ENCODE data around the gene MRGPRF. TPM values are rescaled to one million over a fixed set of nuclear protein-coding genes. Genes with fewer than 3 reads are reported as not detected.

The MRGPRF gene
- polyA plus RNA-seq (2013, experiment 1 of 4) = 8.2 TPM
- 8.1 TPM for polyA plus RNA-seq (2013, experiment 2 of 4)
- polyA plus RNA-seq (2013, experiment 3 of 4) = 7.0 TPM
- 6.9 TPM for polyA plus RNA-seq (2013, experiment 4 of 4)

- H3K27ac ChIP-seq (ENCODE audit: insufficient read depth, low read depth, low read length, poor library complexity, severe bottlenecking) = no peak within 1 kb of the TSS
- H3K9me3 ChIP-seq (ENCODE audit: control insufficient read depth, low read length) = no peaks in the 10 kb centered on the region
- WGBS, 2 experiments = 3% methylated on average over 41 to 43 of the region's 43 CpGs
- H3K4me1 ChIP-seq (ENCODE audit: control insufficient read depth, insufficient read depth, low read length) = peaks cover 42% of the 10 kb centered on the region
- H3K27me3 ChIP-seq (ENCODE audit: control insufficient read depth, insufficient read depth, low read length, poor library complexity, severe bottlenecking) = peaks cover 16% of the 10 kb centered on the region
- no peaks in the 10 kb centered on the region for H3K36me3 ChIP-seq (ENCODE audit: control insufficient read depth, insufficient read depth, low read length)
- peak within 1 kb of the TSS; percentile 25 for H3K4me3 ChIP-seq (ENCODE audit: insufficient read depth, low read depth, low read length)
These were observed at the start of gene MRGPRF for GRCh38 chr11:69013009-69013951. MRGPRF (minus strand) TSS chr11:69013246; CDS start chr11:69009901, 3,345 bp downstream.

- H3K27ac ChIP-seq (ENCODE audit: insufficient read depth, low read depth, low read length, poor library complexity, severe bottlenecking) = no peak overlapping the region
- peaks cover 3% of the 10 kb centered on the region for H3K4me1 ChIP-seq (ENCODE audit: control insufficient read depth, insufficient read depth, low read length)
- H3K36me3 ChIP-seq (ENCODE audit: control insufficient read depth, insufficient read depth, low read length) = peaks cover 4% of the 10 kb centered on the region
- 95 to 96% methylated on average over 15 of the region's 15 CpGs for WGBS, 2 experiments
- no peaks in the 10 kb centered on the region for H3K9me3 ChIP-seq (ENCODE audit: control insufficient read depth, low read length)
- H3K4me3 ChIP-seq (ENCODE audit: insufficient read depth, low read depth, low read length) = no peak overlapping the region
- no peaks in the 10 kb centered on the region for H3K27me3 ChIP-seq (ENCODE audit: control insufficient read depth, insufficient read depth, low read length, poor library complexity, severe bottlenecking)
These were observed 49.3 kb upstream of the MRGPRF start for GRCh38 chr11:69062169-69062855.

- peaks cover 4% of the 10 kb centered on the region for H3K36me3 ChIP-seq (ENCODE audit: control insufficient read depth, insufficient read depth, low read length)
- H3K4me3 ChIP-seq (ENCODE audit: insufficient read depth, low read depth, low read length) = no peak overlapping the region
- peaks cover 3% of the 10 kb centered on the region for H3K4me1 ChIP-seq (ENCODE audit: control insufficient read depth, insufficient read depth, low read length)
- no peak overlapping the region for H3K27ac ChIP-seq (ENCODE audit: insufficient read depth, low read depth, low read length, poor library complexity, severe bottlenecking)
- whole genome bisulfite sequencing, 2 experiments = 86 to 91% methylated on average over 4 of the region's 4 CpGs
- H3K9me3 ChIP-seq (ENCODE audit: control insufficient read depth, low read length) = no peaks in the 10 kb centered on the region
- no peaks in the 10 kb centered on the region for H3K27me3 ChIP-seq (ENCODE audit: control insufficient read depth, insufficient read depth, low read length, poor library complexity, severe bottlenecking)
These were observed 48.6 kb upstream of the MRGPRF start for GRCh38 chr11:69061713-69062053.

GRCh38 chr11:69060806-69061712 is 48.0 kb upstream of the MRGPRF start:
- H3K4me3 ChIP-seq (ENCODE audit: insufficient read depth, low read depth, low read length) = no peak overlapping the region
- peaks cover 3% of the 10 kb centered on the region for H3K4me1 ChIP-seq (ENCODE audit: control insufficient read depth, insufficient read depth, low read length)
- H3K27ac ChIP-seq (ENCODE audit: insufficient read depth, low read depth, low read length, poor library complexity, severe bottlenecking) = no peak overlapping the region
- 92 to 93% methylated on average over 25 of the region's 25 CpGs for WGBS, 2 experiments
- peaks cover 4% of the 10 kb centered on the region for H3K36me3 ChIP-seq (ENCODE audit: control insufficient read depth, insufficient read depth, low read length)
- no peaks in the 10 kb centered on the region for H3K9me3 ChIP-seq (ENCODE audit: control insufficient read depth, low read length)
- H3K27me3 ChIP-seq (ENCODE audit: control insufficient read depth, insufficient read depth, low read length, poor library complexity, severe bottlenecking) = no peaks in the 10 kb centered on the region

- Histone ChIP-seq H3K27ac (ENCODE audit: insufficient read depth, low read depth, low read length, poor library complexity, severe bottlenecking) (no peak overlapping the region), H3K4me1 (ENCODE audit: control insufficient read depth, insufficient read depth, low read length) (no peaks in the 10 kb centered on the region), H3K36me3 (ENCODE audit: control insufficient read depth, insufficient read depth, low read length) (no peaks in the 10 kb centered on the region), H3K4me3 (ENCODE audit: insufficient read depth, low read depth, low read length) (no peak overlapping the region), H3K9me3 (ENCODE audit: control insufficient read depth, low read length) (no peaks in the 10 kb centered on the region), H3K27me3 (ENCODE audit: control insufficient read depth, insufficient read depth, low read length, poor library complexity, severe bottlenecking) (no peaks in the 10 kb centered on the region)
- 94% methylated on average over 12 of the region's 12 CpGs for WGBS, 2 experiments
These were observed 46.9 kb upstream of the MRGPRF start for GRCh38 chr11:69059985-69060384.

- H3K4me1 ChIP-seq (ENCODE audit: control insufficient read depth, insufficient read depth, low read length) = no peaks in the 10 kb centered on the region
- WGBS, 2 experiments = 95% methylated on average over 7 of the region's 7 CpGs
- H3K4me3 ChIP-seq (ENCODE audit: insufficient read depth, low read depth, low read length) = no peak overlapping the region
- H3K9me3 ChIP-seq (ENCODE audit: control insufficient read depth, low read length) = no peaks in the 10 kb centered on the region
- no peak overlapping the region for H3K27ac ChIP-seq (ENCODE audit: insufficient read depth, low read depth, low read length, poor library complexity, severe bottlenecking)
- H3K36me3 ChIP-seq (ENCODE audit: control insufficient read depth, insufficient read depth, low read length) = no peaks in the 10 kb centered on the region
- H3K27me3 ChIP-seq (ENCODE audit: control insufficient read depth, insufficient read depth, low read length, poor library complexity, severe bottlenecking) = no peaks in the 10 kb centered on the region
These were observed 46.4 kb upstream of the MRGPRF start for GRCh38 chr11:69059429-69059828.

GRCh38 chr11:69058511-69059270 is 45.6 kb upstream of the MRGPRF start:
- H3K27ac ChIP-seq (ENCODE audit: insufficient read depth, low read depth, low read length, poor library complexity, severe bottlenecking) = no peak overlapping the region
- WGBS, 2 experiments = 90 to 91% methylated on average over 23 of the region's 23 CpGs
- no peaks in the 10 kb centered on the region for H3K4me1 ChIP-seq (ENCODE audit: control insufficient read depth, insufficient read depth, low read length)
- H3K4me3 ChIP-seq (ENCODE audit: insufficient read depth, low read depth, low read length) = no peak overlapping the region
- no peaks in the 10 kb centered on the region for H3K9me3 ChIP-seq (ENCODE audit: control insufficient read depth, low read length)
- no peaks in the 10 kb centered on the region for H3K27me3 ChIP-seq (ENCODE audit: control insufficient read depth, insufficient read depth, low read length, poor library complexity, severe bottlenecking)
- H3K36me3 ChIP-seq (ENCODE audit: control insufficient read depth, insufficient read depth, low read length) = no peaks in the 10 kb centered on the region

GRCh38 chr11:69057801-69058200 is 44.8 kb upstream of the MRGPRF start:
- no peaks in the 10 kb centered on the region for H3K36me3 ChIP-seq (ENCODE audit: control insufficient read depth, insufficient read depth, low read length)
- H3K4me1 ChIP-seq (ENCODE audit: control insufficient read depth, insufficient read depth, low read length) = no peaks in the 10 kb centered on the region
- no peaks in the 10 kb centered on the region for H3K27me3 ChIP-seq (ENCODE audit: control insufficient read depth, insufficient read depth, low read length, poor library complexity, severe bottlenecking)
- H3K4me3 ChIP-seq (ENCODE audit: insufficient read depth, low read depth, low read length) = no peak overlapping the region
- WGBS, 2 experiments = 89 to 96% methylated on average over 13 to 14 of the region's 14 CpGs
- H3K27ac ChIP-seq (ENCODE audit: insufficient read depth, low read depth, low read length, poor library complexity, severe bottlenecking) = no peak overlapping the region
- no peaks in the 10 kb centered on the region for H3K9me3 ChIP-seq (ENCODE audit: control insufficient read depth, low read length)

- Histone ChIP-seq H3K27ac (ENCODE audit: insufficient read depth, low read depth, low read length, poor library complexity, severe bottlenecking) (no peak overlapping the region), H3K36me3 (ENCODE audit: control insufficient read depth, insufficient read depth, low read length) (no peaks in the 10 kb centered on the region), H3K27me3 (ENCODE audit: control insufficient read depth, insufficient read depth, low read length, poor library complexity, severe bottlenecking) (no peaks in the 10 kb centered on the region), H3K4me1 (ENCODE audit: control insufficient read depth, insufficient read depth, low read length) (no peaks in the 10 kb centered on the region), H3K9me3 (ENCODE audit: control insufficient read depth, low read length) (no peaks in the 10 kb centered on the region), H3K4me3 (ENCODE audit: insufficient read depth, low read depth, low read length) (no peak overlapping the region)
- 95 to 96% methylated on average over 15 of the region's 15 CpGs for WGBS, 2 experiments
These were observed 44.2 kb upstream of the MRGPRF start for GRCh38 chr11:69057236-69057635.
